Esophagus squamous epithelium (tissue), 5 donors: ENCODE data around the gene NUDCD3. TPM values are rescaled to one million over a fixed set of nuclear protein-coding genes. Genes with fewer than 3 reads are reported as not detected.

Source experiments
- DNase-seq: peaks from one replicate; lab custom pipeline; 2025; lab: John Stamatoyannopoulos, UW
- H3K27ac ChIP-seq, 4 donors: fragments of 200-600 bp; sonication (generic); one replicate each; pipeline ENCODE4 v1.5.1; 2016 to 2019; ENCODE audit warnings: mild to moderate bottlenecking in 1 of 4
- H3K27me3 ChIP-seq, 4 donors: fragments of 200-600 bp; sonication (generic); 1 replicate in 3 of 4; 2 replicates in 1 of 4; pipeline versions ENCODE4 v1.5.1 to v1.6.0; 2017 to 2021; ENCODE audit warnings: antibody characterized with exemption in 1 of 4
- H3K36me3 ChIP-seq, 3 donors: fragments of 200-600 bp; sonication (generic); one replicate each; pipeline ENCODE4 v1.5.1; 2016 to 2019
- H3K4me1 ChIP-seq, 3 donors: fragments of 200-600 bp; sonication (generic); one replicate each; pipeline ENCODE4 v1.5.1; 2017 to 2019
- H3K4me3 ChIP-seq, 4 donors: fragments of 200-600 bp; sonication (generic); 1 replicate in 3 of 4; 2 replicates in 1 of 4; pipeline ENCODE4 v1.5.1; 2016 to 2019; ENCODE audit warnings: mild to moderate bottlenecking in 2 of 4, moderate library complexity in 1 of 4
- H3K9me3 ChIP-seq, 3 donors: fragments of 200-600 bp; sonication (generic); one replicate each; pipeline ENCODE4 v1.5.1; 2016 to 2019
- POLR2A ChIP-seq, 4 donors: fragments of 450-650 bp; IDR thresholded peaks; one replicate each; pipeline ENCODE4 v1.6.1; 2017; ENCODE audit warnings: antibody characterized with exemption in 4 of 4, mild to moderate bottlenecking in 4 of 4, moderate library complexity in 3 of 4
- WGBS, 2 donors: methylation state at CpG; one replicate each; pipeline ENCODE4 v1.1.5; 2018; 5-methylcytosine and 5-hydroxymethylcytosine counted together
- intact Hi-C: fragments of 100-400 bp; cut with DNase I; formaldehyde crosslinking; loops from one replicate; pipeline ENCODE4 v1.15.0; 2022
- total RNA-seq, 4 donors: library from RNA; depleted of rRNA; stranded (reverse); fragments of >200 nt; gene quantifications; one replicate each; pipeline ENCODE4 v1.1.0, GENCODE V29; 2016
- TF ChIP-seq, protein P1 (sequence below), 6 experiments: fragments of 450-650 bp in 4 of 6; fragments of 200-600 bp in 2 of 6; sonication (generic) in 2 of 6; IDR thresholded peaks; one replicate each; pipeline ENCODE4 v1.5.1; 2016 to 2019; ENCODE audit warnings: antibody characterized with exemption in 6 of 6, mild to moderate bottlenecking in 4 of 6, moderate library complexity in 4 of 6
- donor health status: DM: yes; HTN: yes; CAD: no.

NUDCD3 gene
- total RNA-seq, 4 donors from 2014 or later = 33.5 to 54.0 (median 47.0) TPM

DNA sequence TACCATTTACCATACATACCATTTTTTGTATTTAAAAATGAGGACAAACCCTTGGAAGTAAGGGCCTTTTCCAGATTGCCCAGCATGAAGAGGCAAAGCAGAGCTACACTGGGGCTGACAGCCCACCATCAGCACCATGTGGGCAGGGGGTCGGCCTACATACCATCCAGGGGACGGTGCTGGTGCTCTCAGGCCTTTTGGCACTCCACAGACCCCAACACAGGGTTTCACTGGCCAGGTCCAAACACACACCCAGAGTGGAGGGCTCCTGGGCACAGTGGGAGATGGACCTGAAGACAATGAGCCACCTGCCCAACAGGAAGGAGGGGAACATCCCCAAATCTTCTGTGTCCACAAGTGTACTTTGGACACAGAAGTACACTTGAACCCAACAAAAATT lies 95.8 kb downstream of the NUDCD3 start:
- no peak overlapping the region for H3K27ac ChIP-seq
- WGBS, 2 donors = 86 to 88% methylated on average over 1 to 2 of the region's 2 CpGs
- H3K4me3 ChIP-seq = no peak overlapping the region
- no peak for TF ChIP-seq POLR2A (IDR thresholded peaks at IDR 0.05)
- TF ChIP-seq, protein P1, sequence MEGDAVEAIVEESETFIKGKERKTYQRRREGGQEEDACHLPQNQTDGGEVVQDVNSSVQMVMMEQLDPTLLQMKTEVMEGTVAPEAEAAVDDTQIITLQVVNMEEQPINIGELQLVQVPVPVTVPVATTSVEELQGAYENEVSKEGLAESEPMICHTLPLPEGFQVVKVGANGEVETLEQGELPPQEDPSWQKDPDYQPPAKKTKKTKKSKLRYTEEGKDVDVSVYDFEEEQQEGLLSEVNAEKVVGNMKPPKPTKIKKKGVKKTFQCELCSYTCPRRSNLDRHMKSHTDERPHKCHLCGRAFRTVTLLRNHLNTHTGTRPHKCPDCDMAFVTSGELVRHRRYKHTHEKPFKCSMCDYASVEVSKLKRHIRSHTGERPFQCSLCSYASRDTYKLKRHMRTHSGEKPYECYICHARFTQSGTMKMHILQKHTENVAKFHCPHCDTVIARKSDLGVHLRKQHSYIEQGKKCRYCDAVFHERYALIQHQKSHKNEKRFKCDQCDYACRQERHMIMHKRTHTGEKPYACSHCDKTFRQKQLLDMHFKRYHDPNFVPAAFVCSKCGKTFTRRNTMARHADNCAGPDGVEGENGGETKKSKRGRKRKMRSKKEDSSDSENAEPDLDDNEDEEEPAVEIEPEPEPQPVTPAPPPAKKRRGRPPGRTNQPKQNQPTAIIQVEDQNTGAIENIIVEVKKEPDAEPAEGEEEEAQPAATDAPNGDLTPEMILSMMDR (IDR thresholded peaks at IDR 0.05) = no peak
- H3K4me1 ChIP-seq = peaks cover 0 to 6% (median 0%) of the 10 kb centered on the region in 3 donors
- H3K27me3 ChIP-seq = no peaks in the 10 kb centered on the region
- intact Hi-C loops = no loop called here
- no peak for DNase-seq
- no peaks in the 10 kb centered on the region for H3K9me3 ChIP-seq
- peaks cover 0 to 92% (median 12%) of the 10 kb centered on the region in 3 donors for H3K36me3 ChIP-seq

DNA sequence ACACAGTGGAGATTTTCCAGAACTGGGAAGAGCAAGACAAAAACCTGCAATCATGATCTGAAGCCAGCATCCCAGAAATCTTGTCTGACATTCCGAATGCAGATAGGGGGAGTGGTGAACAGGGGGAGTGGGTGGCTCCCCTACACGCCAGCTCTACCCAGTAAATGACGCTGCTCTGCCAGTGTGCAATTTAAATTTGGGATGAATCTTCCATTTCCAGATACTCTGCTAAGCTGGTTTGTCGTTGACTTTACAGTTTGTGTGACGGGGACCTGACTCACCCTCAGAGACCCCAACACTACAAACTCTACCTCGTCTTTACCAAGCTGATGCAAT lies 96.4 kb downstream of the NUDCD3 start:
- 93 to 98% methylated on average over 6 of the region's 6 CpGs for WGBS, 2 donors
- Histone ChIP-seq H3K27ac (no peak overlapping the region), H3K4me3 (no peak overlapping the region), H3K36me3 (peaks cover 3 to 98% (median 12%) of the 10 kb centered on the region in 3 donors), H3K4me1 (peaks cover 0 to 6% (median 0%) of the 10 kb centered on the region in 3 donors), H3K9me3 (no peaks in the 10 kb centered on the region), H3K27me3 (no peaks in the 10 kb centered on the region)
- TF ChIP-seq POLR2A (IDR thresholded peaks at IDR 0.05) = no peak
- TF ChIP-seq, protein P1 (IDR thresholded peaks at IDR 0.05) = no peak
- intact Hi-C loops = no loop called here
- no peak for DNase-seq

DNA sequence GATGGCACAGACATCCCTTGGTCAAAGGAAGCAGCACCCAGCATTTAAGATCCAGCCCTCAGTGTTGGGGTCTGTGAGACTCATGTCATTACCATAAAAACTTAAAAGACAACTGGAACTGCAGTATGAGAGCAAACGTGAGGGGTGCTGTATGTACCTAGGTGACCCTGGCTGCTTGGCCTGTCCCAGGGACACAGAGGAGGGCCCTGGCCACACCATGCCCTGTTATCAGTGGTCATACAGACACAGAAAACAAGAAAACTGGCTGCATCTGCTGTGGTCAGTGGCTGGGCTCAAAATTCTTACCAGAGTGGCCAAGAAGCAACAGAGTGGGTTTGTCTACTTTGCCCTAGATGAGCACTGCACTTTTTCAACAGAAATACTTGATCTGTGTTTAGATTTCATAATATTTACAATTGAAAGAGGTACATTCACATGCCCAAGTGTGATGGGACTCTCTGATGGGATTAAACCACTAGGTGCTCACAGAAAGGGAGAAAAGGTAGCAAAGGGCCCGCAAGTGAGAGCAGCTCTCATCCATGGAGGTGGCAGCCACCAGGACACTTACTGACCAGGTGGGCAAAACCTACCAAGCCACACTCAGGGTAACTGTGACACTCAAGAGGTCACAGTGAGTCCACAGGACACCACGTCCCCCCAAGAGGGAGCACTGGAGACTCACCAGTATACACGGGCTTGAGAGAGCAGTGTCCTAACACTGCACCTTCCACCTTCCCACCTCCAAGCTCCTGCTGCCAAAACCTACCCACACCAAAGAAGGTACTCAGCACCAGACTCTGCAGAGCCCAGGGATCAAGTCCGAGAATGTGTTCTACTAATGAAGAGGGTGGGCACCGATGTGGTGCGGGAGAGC lies 97.0 kb downstream of the NUDCD3 start:
- no peak for DNase-seq
- Histone ChIP-seq H3K4me3 (no peak overlapping the region), H3K27ac (no peak overlapping the region), H3K4me1 (peaks cover 0 to 6% (median 0%) of the 10 kb centered on the region in 3 donors), H3K27me3 (no peaks in the 10 kb centered on the region), H3K9me3 (no peaks in the 10 kb centered on the region), H3K36me3 (peaks cover 9 to 98% (median 12%) of the 10 kb centered on the region in 3 donors)
- WGBS, 2 donors = 89 to 91% methylated on average over 2 to 6 of the region's 7 CpGs
- intact Hi-C loops = no loop called here
- TF ChIP-seq, protein P1 (IDR thresholded peaks at IDR 0.05) = no peak
- no peak for TF ChIP-seq POLR2A (IDR thresholded peaks at IDR 0.05)

DNA sequence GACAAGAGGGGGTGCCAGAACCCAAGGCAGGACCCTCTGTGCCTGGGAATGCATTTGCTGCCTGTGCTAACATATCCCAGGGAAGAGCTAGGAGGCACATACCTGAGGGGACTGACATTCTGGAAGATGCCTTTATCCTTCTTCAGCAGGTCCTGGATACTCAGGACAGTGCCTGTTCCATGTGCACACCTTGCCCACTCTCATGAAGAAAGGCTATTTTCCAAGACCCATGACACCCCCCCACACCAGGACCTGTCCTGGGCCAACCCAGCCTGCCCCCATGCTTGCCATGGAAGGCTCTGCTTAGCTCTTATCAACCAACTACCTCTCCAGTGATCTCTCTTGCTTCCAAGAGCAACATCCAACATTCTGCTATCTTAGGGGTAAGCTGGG lies 97.8 kb downstream of the NUDCD3 start:
- Histone ChIP-seq H3K4me3 (no peak overlapping the region), H3K4me1 (no peaks in the 10 kb centered on the region), H3K36me3 (peaks cover 12 to 98% (median 16%) of the 10 kb centered on the region in 3 donors), H3K9me3 (no peaks in the 10 kb centered on the region), H3K27ac (no peak overlapping the region), H3K27me3 (no peaks in the 10 kb centered on the region)
- TF ChIP-seq, protein P1 (IDR thresholded peaks at IDR 0.05) = no peak
- no peak for TF ChIP-seq POLR2A (IDR thresholded peaks at IDR 0.05)
- intact Hi-C loops = no loop called here
- DNase-seq = no peak
